ENCODE data around the gene UTP14C. TPM values are rescaled to one million over a fixed set of nuclear protein-coding genes. Genes with fewer than 3 reads are reported as not detected.

Gene UTP14C
- total and polyA plus RNA-seq, 2 experiments from 2014 or later, result 5.7 to 12.4 TPM

- H3K79me2 ChIP-seq (ENCODE audit: insufficient read depth), result no peaks in the 10 kb centered on the region
Measured at GRCh38 chr13:52004511-52005170, 19.9 kb upstream of the UTP14C start.

GRCh38 chr13:52005841-52006522 is 18.5 kb upstream of the UTP14C start:
- H3K9me3 ChIP-seq (ENCODE audit: low read depth), result no peaks in the 10 kb centered on the region
- no peak overlapping the region for H2AFZ ChIP-seq
- H3K9ac ChIP-seq, result no peak overlapping the region
- no peak overlapping the region for H3K27ac ChIP-seq
- no peak overlapping the region for H3K4me3 ChIP-seq
- H3K4me1 ChIP-seq (ENCODE audit: insufficient read depth), result no peaks in the 10 kb centered on the region
- H3F3A ChIP-seq (ENCODE audit: insufficient read depth), result no peaks in the 10 kb centered on the region
- H3K27me3 ChIP-seq (replicated peaks; ENCODE audit: insufficient read depth), result peaks cover 30% of the 10 kb centered on the region
- H3K4me2 ChIP-seq (ENCODE audit: unreplicated experiment), result no peak overlapping the region
- WGBS, 2 experiments (ENCODE audit: low coverage in 1 of 2, low lambda C conversion rate in 2 of 2, missing lambda C conversion rate in 2 of 2), result 69 to 70% methylated on average over 13 of the region's 13 CpGs
- no peaks in the 10 kb centered on the region for H3K9me2 ChIP-seq (ENCODE audit: insufficient read depth)
- TF ChIP-seq EZH2phosphoT487 (IDR thresholded peaks at IDR 0.05; ENCODE audit: insufficient read depth, low read depth), result no peak
- TF ChIP-seq EZH2 (IDR thresholded peaks at IDR 0.05; ENCODE audit: insufficient read depth, poor library complexity, severe bottlenecking), result no peak
- in situ Hi-C loops (cut with MboI), result loop anchor here (10.0 kb wide), 1 partner anchor 119 kb away; the partner anchor contains the start of gene NEK5
- H3K36me3 ChIP-seq (ENCODE audit: low read depth), result no peaks in the 10 kb centered on the region
- no peak for DNase-seq
- no peaks in the 10 kb centered on the region for H3K79me2 ChIP-seq (ENCODE audit: insufficient read depth)
- no peaks in the 10 kb centered on the region for H4K20me1 ChIP-seq (ENCODE audit: insufficient read depth)

More at GRCh38 chr13:52004511-52005170, 19.9 kb upstream of the UTP14C start:
- WGBS, 2 experiments (ENCODE audit: low coverage in 1 of 2, low lambda C conversion rate in 2 of 2, missing lambda C conversion rate in 2 of 2), result 59 to 62% methylated on average over 6 to 7 of the region's 7 CpGs
- Histone ChIP-seq H4K20me1 (ENCODE audit: insufficient read depth) (no peaks in the 10 kb centered on the region), H3K9me2 (ENCODE audit: insufficient read depth) (no peaks in the 10 kb centered on the region), H3K9ac (no peak overlapping the region), H3K4me2 (ENCODE audit: unreplicated experiment) (no peak overlapping the region), H3K36me3 (ENCODE audit: low read depth) (no peaks in the 10 kb centered on the region), H3K4me3 (no peak overlapping the region), H3K9me3 (ENCODE audit: low read depth) (no peaks in the 10 kb centered on the region), H3K27me3 (replicated peaks; ENCODE audit: insufficient read depth) (peaks cover 21% of the 10 kb centered on the region; the same call in 1 of the 2 replicates), H3K27ac (no peak overlapping the region), H3F3A (ENCODE audit: insufficient read depth) (no peaks in the 10 kb centered on the region), H3K4me1 (ENCODE audit: insufficient read depth) (no peaks in the 10 kb centered on the region), H2AFZ (no peak overlapping the region)
- in situ Hi-C loops (cut with MboI), result loop anchor here (10.0 kb wide), 1 partner anchor 120 kb away; the partner anchor contains the start of gene NEK5
- TF ChIP-seq EZH2phosphoT487 (IDR thresholded peaks at IDR 0.05; ENCODE audit: insufficient read depth, low read depth) (no peak), EZH2 (IDR thresholded peaks at IDR 0.05; ENCODE audit: insufficient read depth, poor library complexity, severe bottlenecking) (no peak)
- DNase-seq, result no peak

GRCh38 chr13:52006523-52007245 is 17.8 kb upstream of the UTP14C start:
- in situ Hi-C loops (cut with MboI), result loop anchor here (10.0 kb wide), 1 partner anchor 118 kb away; the partner anchor contains the start of gene NEK5
- TF ChIP-seq EZH2phosphoT487 (IDR thresholded peaks at IDR 0.05; ENCODE audit: insufficient read depth, low read depth) (no peak), EZH2 (IDR thresholded peaks at IDR 0.05; ENCODE audit: insufficient read depth, poor library complexity, severe bottlenecking) (no peak)
- no peaks in the 10 kb centered on the region for H3F3A ChIP-seq (ENCODE audit: insufficient read depth)
- no peak for DNase-seq
- no peak overlapping the region for H3K4me2 ChIP-seq (ENCODE audit: unreplicated experiment)
- 61 to 62% methylated on average over 8 of the region's 8 CpGs for WGBS, 2 experiments (ENCODE audit: low coverage in 1 of 2, low lambda C conversion rate in 2 of 2, missing lambda C conversion rate in 2 of 2)
- H3K79me2 ChIP-seq (ENCODE audit: insufficient read depth), result no peaks in the 10 kb centered on the region
- H3K9me2 ChIP-seq (ENCODE audit: insufficient read depth), result no peaks in the 10 kb centered on the region
- H2AFZ ChIP-seq, result no peak overlapping the region
- H3K4me1 ChIP-seq (ENCODE audit: insufficient read depth), result no peaks in the 10 kb centered on the region
- no peaks in the 10 kb centered on the region for H3K36me3 ChIP-seq (ENCODE audit: low read depth)
- no peaks in the 10 kb centered on the region for H3K9me3 ChIP-seq (ENCODE audit: low read depth)
- no peak overlapping the region for H3K4me3 ChIP-seq
- no peak overlapping the region for H3K9ac ChIP-seq
- peaks cover 32% of the 10 kb centered on the region for H3K27me3 ChIP-seq (replicated peaks; ENCODE audit: insufficient read depth)
- no peak overlapping the region for H3K27ac ChIP-seq
- no peaks in the 10 kb centered on the region for H4K20me1 ChIP-seq (ENCODE audit: insufficient read depth)

- Histone ChIP-seq H3K79me2 (ENCODE audit: insufficient read depth) (peaks cover 27% of the 10 kb centered on the region), H3K9me3 (ENCODE audit: low read depth) (no peaks in the 10 kb centered on the region), H3K4me2 (ENCODE audit: unreplicated experiment) (no peak overlapping the region), H4K20me1 (ENCODE audit: insufficient read depth) (no peaks in the 10 kb centered on the region), H3K9me2 (ENCODE audit: insufficient read depth) (no peaks in the 10 kb centered on the region), H3K27me3 (replicated peaks; ENCODE audit: insufficient read depth) (peaks cover 29% of the 10 kb centered on the region), H3K4me3 (no peak overlapping the region), H2AFZ (no peak overlapping the region), H3F3A (ENCODE audit: insufficient read depth) (no peaks in the 10 kb centered on the region), H3K4me1 (ENCODE audit: insufficient read depth) (peaks cover 9% of the 10 kb centered on the region), H3K36me3 (ENCODE audit: low read depth) (no peaks in the 10 kb centered on the region), H3K9ac (no peak overlapping the region), H3K27ac (no peak overlapping the region)
- 44 to 59% methylated on average over 6 of the region's 6 CpGs for WGBS, 2 experiments (ENCODE audit: low coverage in 1 of 2, low lambda C conversion rate in 2 of 2, missing lambda C conversion rate in 2 of 2)
- in situ Hi-C loops (cut with MboI), result loop anchor here (10.0 kb wide), 1 partner anchor 115 kb away; the partner anchor contains the start of gene NEK5
- no peak for DNase-seq
- TF ChIP-seq EZH2 (IDR thresholded peaks at IDR 0.05; ENCODE audit: insufficient read depth, poor library complexity, severe bottlenecking), result no peak
- TF ChIP-seq EZH2phosphoT487 (IDR thresholded peaks at IDR 0.05; ENCODE audit: insufficient read depth, low read depth), result no peak
Measured at GRCh38 chr13:52009946-52010345, 14.5 kb upstream of the UTP14C start.
